Panc1 (cell line): ENCODE measurements around the gene NECTIN1.
A peak's percentile ranks its signal among the peaks of the same experiment; 100 is the strongest.

Experiments
- CTCF ChIP-seq: fragments of 450-650 bp; IDR thresholded peaks from 2 replicates; pipeline ENCODE4 v1.5.1; 2017; ENCODE audit warnings: mild to moderate bottlenecking
- POLR2AphosphoS5 ChIP-seq: IDR thresholded peaks from 2 replicates; pipeline ENCODE4 v1.6.1; 2012; ENCODE audit warnings: mild to moderate bottlenecking, low read depth, low read length, moderate library complexity
- REST ChIP-seq, 2 experiments: IDR thresholded peaks; 2 replicates each; pipeline ENCODE4 v1.6.1; 2011 to 2012; ENCODE audit warnings: low read depth in 2 of 2, control low read depth in 1 of 2, low read length in 1 of 2, mild to moderate bottlenecking in 1 of 2, moderate library complexity in 1 of 2; ENCODE audit not compliant: insufficient read depth in 1 of 2
- SIN3A ChIP-seq: IDR thresholded peaks from 2 replicates; pipeline ENCODE4 v1.6.1; 2012; ENCODE audit warnings: low read depth, mild to moderate bottlenecking, low read length, moderate library complexity, borderline replicate concordance; ENCODE audit not compliant: insufficient read depth

DNA sequence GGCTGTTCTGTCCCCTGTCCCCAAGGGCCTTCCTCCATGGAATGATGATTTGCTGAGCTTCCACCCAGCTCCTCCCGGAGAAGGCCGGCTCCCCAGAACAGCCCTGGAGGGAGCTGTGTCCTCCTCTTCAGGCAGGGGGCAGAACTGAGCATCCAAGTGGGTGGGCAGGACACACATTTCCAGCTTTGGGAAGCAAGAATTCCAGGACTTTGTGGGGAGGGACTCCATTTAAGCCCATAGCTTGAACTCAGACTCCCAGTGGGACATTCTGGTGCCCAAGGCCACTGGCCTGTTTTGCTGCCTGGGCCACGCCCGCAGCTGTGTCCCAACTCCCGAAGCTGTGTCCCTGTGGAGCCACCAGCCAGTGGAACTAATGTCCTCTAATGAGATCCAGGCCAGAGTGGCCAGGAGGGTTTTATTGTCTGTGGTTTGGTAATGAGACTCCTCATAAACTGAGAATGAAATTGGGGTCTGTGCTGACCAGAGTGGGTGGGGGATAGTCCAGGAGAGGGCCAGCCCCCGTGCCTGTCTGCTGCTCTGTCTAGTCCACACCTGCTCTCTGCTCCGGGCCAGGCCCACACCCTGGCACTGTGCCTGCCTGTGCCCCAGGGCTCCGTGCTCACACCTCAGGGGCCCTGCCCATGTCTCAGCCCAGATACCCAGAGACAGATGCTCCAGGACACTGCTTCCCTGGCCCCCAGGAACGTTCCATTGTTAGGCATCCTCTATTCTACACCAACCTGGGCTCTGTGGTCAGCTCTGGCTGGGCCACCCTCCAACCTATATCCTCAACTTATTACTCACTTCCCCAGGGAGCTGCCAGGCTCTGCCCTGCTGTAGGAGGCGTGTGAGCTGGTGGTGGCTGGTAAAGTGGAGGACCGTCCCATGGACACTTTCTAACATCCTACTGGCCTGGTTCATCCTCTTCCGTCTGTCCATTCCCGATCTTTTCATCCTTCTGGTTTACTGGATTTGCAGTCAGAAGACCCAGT, 7.6 kb downstream of the NECTIN1 start:
- TF ChIP-seq REST (IDR thresholded peaks at IDR 0.05; ENCODE audit: insufficient read depth in 1 of 2, low read depth in 2 of 2, low read length in 1 of 2) (no peak), CTCF (peak; percentile 49), SIN3A (no peak), POLR2AphosphoS5 (no peak)
